ENCODE results near the gene TSR3.

The TSR3 gene

DNA sequence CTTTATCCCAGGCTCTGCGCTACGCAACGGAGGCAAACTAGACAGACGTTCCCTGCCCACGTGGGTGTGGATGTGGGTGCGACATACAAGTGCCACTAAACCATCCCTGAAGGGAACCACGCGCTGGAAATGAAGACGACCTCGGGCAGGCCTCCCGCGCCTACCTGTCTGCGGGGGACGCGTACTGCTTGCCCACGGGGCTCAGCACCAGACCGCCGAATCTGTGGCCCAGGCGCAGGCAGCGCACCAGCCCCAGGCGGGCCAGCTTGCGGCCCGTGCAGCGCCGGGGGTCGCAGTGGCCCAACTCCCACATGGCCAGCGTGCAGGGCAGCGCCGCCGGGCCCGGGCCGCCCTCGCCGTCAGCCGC lies 480 bp downstream of the TSR3 start:
- DNase-seq = peak; percentile 46
- Mint-ChIP-seq H3K4me3 (peak overlapping the region; percentile 80), H3K27ac (peak overlapping the region; percentile 81), H3K9me3 (no peaks in the 10 kb centered on the region), H3K27me3 (no peaks in the 10 kb centered on the region), H3K36me3 (peaks cover 4% of the 10 kb centered on the region), H3K4me1 (peaks cover 30% of the 10 kb centered on the region)
- CTCF ChIA-PET = no interaction called here

DNA sequence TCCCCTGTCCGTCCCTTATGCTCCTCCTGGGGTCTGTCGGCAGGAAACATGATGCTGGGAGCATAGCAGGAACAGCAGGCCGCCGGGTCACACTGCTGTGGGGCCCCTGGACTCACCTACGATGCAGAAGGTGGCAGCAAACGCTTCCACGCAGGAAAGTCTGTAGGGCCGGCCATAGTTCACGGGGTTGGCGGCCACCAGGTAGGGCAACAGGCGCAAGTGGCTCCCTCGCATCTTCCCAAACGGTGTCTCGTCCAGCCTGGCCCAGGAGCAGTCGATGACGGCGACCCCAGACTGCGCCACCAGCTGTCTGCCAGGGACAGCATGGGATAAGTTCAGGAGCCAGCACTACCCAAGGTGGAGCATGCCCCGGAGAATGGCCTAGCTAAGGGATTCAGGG lies 987 bp downstream of the TSR3 start:
- peak overlapping the region; percentile 80 for H3K4me3 Mint-ChIP-seq
- H3K9me3 Mint-ChIP-seq = no peaks in the 10 kb centered on the region
- peak overlapping the region; percentile 81 for H3K27ac Mint-ChIP-seq
- H3K36me3 Mint-ChIP-seq = peaks cover 4% of the 10 kb centered on the region
- H3K4me1 Mint-ChIP-seq = peaks cover 30% of the 10 kb centered on the region
- DNase-seq = no peak
- CTCF ChIA-PET = no interaction called here
- no peaks in the 10 kb centered on the region for H3K27me3 Mint-ChIP-seq

DNA sequence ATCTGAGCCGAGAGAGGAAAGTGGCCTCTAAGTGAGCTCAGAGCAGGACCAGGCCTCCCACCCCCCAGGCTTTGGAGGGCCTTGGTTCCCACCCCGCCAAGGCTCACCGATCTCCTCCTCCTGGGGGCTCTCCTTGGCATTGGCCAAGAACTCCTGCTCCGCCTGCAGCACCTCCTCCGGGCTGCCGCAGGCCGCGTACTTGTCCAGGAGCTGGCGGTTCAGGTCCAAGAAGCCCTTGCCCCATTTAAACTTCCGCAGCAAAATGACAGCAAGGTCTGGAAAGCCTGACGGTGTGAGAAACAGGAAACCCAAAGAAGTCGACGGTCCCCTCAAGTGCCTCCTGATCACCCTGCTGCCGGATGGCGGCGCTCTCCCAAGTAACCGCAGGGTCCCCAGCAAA lies 1.7 kb downstream of the TSR3 start:
- Mint-ChIP-seq H3K27me3 (no peaks in the 10 kb centered on the region), H3K4me3 (peak overlapping the region; percentile 80), H3K27ac (peak overlapping the region; percentile 77), H3K36me3 (peaks cover 4% of the 10 kb centered on the region), H3K4me1 (peaks cover 27% of the 10 kb centered on the region), H3K9me3 (no peaks in the 10 kb centered on the region)
- no peak for DNase-seq
- CTCF ChIA-PET = no interaction called here

DNA sequence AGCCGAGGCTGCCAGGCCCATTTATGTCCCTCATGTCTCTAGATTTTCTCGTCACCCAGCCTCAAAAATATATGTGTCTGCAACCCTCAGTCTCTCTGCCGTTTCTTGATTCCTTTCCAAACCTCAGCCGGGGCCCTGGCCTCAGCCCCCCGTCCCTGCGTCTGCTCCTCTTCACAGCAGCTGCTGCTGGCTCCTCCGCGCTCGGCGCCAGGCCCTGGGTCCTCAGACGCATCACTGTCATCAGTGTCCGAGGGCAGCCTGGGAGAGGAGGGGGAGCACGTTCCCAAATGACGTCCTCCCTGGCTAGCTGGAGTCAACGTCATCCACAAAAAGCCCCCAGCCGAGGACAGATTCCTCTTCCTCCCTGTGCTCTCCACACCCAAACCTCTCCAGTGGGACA lies 2.3 kb downstream of the TSR3 start:
- no peak overlapping the region for H3K4me3 Mint-ChIP-seq
- peaks cover 27% of the 10 kb centered on the region for H3K4me1 Mint-ChIP-seq
- H3K9me3 Mint-ChIP-seq = no peaks in the 10 kb centered on the region
- no peak for DNase-seq
- peaks cover 4% of the 10 kb centered on the region for H3K36me3 Mint-ChIP-seq
- no peaks in the 10 kb centered on the region for H3K27me3 Mint-ChIP-seq
- H3K27ac Mint-ChIP-seq = no peak overlapping the region
- CTCF ChIA-PET = no interaction called here

DNA sequence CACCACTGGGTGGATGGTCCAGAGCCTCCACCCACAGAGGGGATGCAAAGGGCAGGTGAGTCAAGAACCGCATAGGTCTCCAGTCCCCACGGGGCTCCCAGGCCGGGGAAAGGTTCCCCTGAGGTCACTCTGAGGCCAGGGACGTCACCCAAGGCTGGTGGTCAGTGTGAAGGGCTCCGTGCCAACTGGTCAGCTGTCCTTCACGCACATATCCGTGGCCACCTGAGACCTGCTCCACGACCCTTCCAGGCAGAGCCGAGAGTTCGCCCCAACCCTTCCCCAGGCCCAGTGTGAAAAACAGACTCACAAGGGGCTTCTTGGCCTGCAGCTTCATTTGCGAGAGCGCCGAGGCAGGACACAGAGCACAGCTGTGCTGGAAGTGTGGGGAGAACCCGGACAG lies 2.8 kb downstream of the TSR3 start:
- DNase-seq = no peak
- H3K27ac Mint-ChIP-seq = no peak overlapping the region
- H3K4me3 Mint-ChIP-seq = no peak overlapping the region
- CTCF ChIA-PET = no interaction called here
- no peaks in the 10 kb centered on the region for H3K27me3 Mint-ChIP-seq
- no peaks in the 10 kb centered on the region for H3K9me3 Mint-ChIP-seq
- H3K36me3 Mint-ChIP-seq = peaks cover 4% of the 10 kb centered on the region
- peaks cover 27% of the 10 kb centered on the region for H3K4me1 Mint-ChIP-seq

DNA sequence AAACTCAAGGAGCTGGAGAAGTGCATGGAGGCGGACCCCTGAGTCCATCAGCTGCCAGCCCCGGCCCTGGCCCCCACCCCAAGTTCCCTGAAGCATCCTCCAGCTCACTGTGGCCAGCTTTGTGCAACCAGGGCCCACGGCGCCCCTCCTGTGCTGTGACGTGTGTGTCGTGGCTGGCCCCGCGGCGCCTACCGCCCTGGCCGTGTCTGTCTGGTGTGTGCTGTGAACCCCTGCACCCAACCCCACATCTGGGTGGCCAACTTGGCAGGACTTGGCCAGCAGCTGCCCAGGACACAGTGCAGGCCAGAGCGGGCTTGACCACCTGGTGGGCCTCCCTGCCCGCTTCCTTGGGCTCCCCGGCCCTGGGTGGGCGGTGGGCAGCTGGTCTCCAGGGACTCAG lies 3.2 kb downstream of the TSR3 start:
- peaks cover 24% of the 10 kb centered on the region for H3K4me1 Mint-ChIP-seq
- H3K9me3 Mint-ChIP-seq = no peaks in the 10 kb centered on the region
- H3K27ac Mint-ChIP-seq = no peak overlapping the region
- peaks cover 1% of the 10 kb centered on the region for H3K27me3 Mint-ChIP-seq
- H3K36me3 Mint-ChIP-seq = peaks cover 4% of the 10 kb centered on the region
- DNase-seq = no peak
- H3K4me3 Mint-ChIP-seq = no peak overlapping the region
- CTCF ChIA-PET = no interaction called here

DNA sequence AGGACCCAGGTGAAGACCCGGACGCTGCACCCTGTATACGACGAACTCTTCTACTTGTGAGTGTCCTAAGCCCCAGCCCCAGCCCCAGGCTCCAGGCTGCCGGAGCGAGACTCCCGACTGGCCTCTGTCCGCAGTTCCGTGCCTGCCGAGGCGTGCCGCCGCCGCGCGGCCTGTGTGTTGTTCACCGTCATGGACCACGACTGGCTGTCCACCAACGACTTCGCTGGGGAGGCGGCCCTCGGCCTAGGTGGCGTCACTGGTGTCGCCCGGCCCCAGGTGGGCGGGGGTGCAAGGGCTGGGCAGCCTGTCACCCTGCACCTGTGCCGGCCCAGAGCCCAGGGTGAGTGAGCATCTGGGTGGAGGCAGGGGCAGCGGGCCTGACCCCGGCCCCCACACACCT lies 3.7 kb downstream of the TSR3 start:
- no peaks in the 10 kb centered on the region for H3K9me3 Mint-ChIP-seq
- no peak overlapping the region for H3K27ac Mint-ChIP-seq
- CTCF ChIA-PET = no interaction called here

DNA sequence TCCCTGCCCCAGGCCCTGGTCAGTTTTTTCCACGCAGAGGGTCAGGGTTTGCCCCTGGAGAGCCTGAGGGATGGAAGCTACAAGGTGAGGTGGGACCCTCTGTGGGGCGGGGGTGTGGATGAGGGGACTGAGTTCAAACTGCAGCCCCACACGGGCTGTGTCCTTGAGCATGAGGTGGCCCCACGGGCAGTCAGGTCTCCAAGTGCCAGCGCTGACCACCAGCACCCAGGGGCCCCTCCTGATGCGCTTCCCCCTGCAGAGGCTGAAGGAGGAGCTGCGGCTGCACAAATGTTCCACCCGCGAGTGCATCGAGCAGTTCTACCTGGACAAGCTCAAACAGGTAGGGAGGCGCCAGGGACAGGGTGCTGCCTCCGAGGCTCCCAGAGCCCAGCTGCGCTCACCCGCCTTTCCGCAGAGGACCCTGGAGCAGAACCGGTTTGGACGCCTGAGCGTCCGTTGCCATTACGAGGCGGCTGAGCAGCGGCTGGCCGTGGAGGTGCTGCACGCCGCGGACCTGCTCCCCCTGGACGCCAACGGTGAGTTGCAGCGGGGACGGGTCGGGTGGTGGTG lies 4.3 kb downstream of the TSR3 start:
- no peak overlapping the region for H3K4me3 Mint-ChIP-seq
- H3K9me3 Mint-ChIP-seq = no peaks in the 10 kb centered on the region
- DNase-seq = no peak
- CTCF ChIA-PET = interaction anchor here (1.1 kb wide), 1 partner anchor 16 kb away, joined by 3 read pairs; no protein-coding TSS in a partner anchor
- H3K36me3 Mint-ChIP-seq = peaks cover under 1% of the 10 kb centered on the region
- H3K27me3 Mint-ChIP-seq = peaks cover 12% of the 10 kb centered on the region
- H3K27ac Mint-ChIP-seq = no peak overlapping the region
- H3K4me1 Mint-ChIP-seq = peaks cover 26% of the 10 kb centered on the region

More for the DNA sequence above, 3.7 kb downstream of the TSR3 start:
- Mint-ChIP-seq H3K4me1 (peaks cover 24% of the 10 kb centered on the region), H3K36me3 (peaks cover 4% of the 10 kb centered on the region), H3K4me3 (no peak overlapping the region), H3K27me3 (peaks cover 6% of the 10 kb centered on the region)
- DNase-seq = no peak

DNA sequence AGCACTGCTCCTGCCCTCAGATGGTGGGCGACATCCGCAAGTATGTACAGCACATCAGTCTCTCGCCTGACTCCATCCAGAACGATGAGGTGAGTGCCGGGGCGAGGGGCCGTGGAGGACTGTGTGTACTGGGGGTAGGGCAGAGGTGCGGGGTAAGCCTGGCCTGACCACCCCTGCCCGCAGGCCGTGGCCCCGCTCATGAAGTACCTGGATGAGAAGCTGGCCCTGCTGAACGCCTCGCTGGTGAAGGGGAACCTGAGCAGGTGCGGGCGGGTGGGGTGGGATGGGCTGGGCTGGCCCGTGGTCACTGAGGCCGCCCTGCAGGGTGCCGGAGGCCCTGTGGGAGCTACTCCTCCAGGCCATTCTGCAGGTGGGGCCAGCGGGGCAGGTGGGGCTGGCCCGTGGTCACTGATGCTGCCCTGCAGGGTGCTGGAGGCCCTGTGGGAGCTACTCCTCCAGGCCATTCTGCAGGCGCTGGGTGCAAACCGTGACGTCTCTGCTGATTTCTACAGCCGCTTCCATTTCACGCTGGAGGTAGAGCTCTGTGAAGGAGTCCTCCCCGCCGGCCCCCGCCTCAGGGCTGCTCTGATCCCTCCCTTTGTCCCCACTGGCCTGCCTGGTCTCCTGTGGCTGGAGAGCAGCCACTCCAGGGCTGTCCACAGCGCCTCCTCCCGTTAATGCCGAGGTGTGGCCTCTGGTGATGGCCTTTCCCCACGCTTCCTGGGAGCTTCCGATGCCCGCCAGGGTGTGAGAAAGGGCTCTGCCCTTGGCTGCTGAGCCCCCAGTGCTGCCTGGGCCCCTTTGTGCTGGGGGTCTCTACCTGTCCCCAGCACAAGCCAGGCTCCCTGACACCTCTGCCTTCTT lies 5.0 kb downstream of the TSR3 start:
- Mint-ChIP-seq H3K36me3 (no peaks in the 10 kb centered on the region), H3K4me3 (no peak overlapping the region), H3K4me1 (peaks cover 29% of the 10 kb centered on the region), H3K9me3 (no peaks in the 10 kb centered on the region), H3K27me3 (peaks cover 15% of the 10 kb centered on the region), H3K27ac (no peak overlapping the region)
- DNase-seq = no peak
- CTCF ChIA-PET = interaction anchor here (0.9 to 1.1 kb wide), 2 partner anchors 9 to 17 kb away, joined by 3 to 4 read pairs; no protein-coding TSS in a partner anchor

DNA sequence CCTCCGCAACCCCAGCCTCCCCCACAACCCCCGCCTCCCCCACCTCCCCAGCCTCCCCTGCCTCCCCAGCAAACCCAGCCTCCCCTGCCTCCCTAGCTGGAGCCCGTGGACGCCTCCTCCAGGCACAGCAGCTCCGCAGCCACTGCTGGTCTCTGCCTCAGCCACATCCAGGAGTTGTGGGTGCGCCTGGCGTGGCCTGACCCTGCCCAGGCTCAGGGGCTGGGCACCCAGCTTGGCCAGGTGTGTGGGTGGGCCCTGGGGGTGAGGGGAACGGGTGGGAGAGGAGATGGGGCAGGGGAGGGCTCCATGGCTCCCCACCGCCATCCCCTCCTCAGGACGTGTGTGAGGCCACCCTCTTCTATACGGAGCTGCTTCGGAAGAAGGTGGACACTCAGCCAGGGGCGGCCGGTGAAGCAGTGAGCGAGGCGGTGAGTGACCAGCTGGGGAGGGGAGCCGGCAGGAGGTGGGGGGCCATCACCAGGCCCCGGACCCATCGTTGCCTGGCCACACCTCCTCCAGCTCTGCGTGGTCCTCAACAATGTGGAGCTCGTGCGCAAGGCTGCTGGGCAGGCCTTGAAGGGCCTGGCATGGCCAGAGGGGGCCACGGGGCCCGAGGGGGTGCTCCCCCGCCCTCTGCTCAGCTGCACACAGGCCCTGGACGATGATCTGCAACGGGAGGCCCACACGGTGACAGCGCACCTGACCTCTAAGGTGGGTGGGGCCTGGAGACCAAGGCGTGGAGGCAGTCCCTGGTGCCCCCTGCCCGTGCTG lies 5.8 kb downstream of the TSR3 start:
- Mint-ChIP-seq H3K4me3 (no peak overlapping the region), H3K9me3 (no peaks in the 10 kb centered on the region), H3K27me3 (peaks cover 15% of the 10 kb centered on the region), H3K36me3 (no peaks in the 10 kb centered on the region), H3K27ac (no peak overlapping the region), H3K4me1 (peaks cover 26% of the 10 kb centered on the region)
- DNase-seq = no peak
- CTCF ChIA-PET = interaction anchor here (0.9 kb wide), 1 partner anchor 8 kb away, joined by 4 read pairs; no protein-coding TSS in a partner anchor

DNA sequence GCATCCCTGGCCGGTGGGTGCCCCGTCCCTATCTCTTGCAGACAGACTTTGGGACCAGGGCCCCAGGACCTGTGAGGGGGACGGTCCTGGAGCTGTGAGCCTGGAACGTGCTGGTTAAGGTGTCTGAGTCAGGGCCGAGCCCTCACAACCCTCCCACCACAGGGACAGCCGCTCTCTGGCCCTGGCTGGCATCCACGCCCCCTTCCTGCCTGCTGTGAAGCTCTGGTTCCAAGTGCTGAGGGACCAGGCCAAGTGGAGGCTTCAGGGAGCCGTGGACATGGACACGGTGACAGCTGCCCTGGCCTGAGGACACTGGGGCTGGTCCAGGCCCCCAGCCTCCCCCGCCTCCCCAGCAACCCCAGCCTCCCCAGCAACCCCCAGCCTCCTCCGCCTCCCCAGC lies 6.6 kb downstream of the TSR3 start:
- CTCF ChIA-PET = no interaction called here
- Mint-ChIP-seq H3K4me3 (no peak overlapping the region), H3K27me3 (peaks cover 15% of the 10 kb centered on the region), H3K9me3 (no peaks in the 10 kb centered on the region), H3K4me1 (peaks cover 21% of the 10 kb centered on the region), H3K27ac (no peak overlapping the region), H3K36me3 (no peaks in the 10 kb centered on the region)
- DNase-seq = no peak

DNA sequence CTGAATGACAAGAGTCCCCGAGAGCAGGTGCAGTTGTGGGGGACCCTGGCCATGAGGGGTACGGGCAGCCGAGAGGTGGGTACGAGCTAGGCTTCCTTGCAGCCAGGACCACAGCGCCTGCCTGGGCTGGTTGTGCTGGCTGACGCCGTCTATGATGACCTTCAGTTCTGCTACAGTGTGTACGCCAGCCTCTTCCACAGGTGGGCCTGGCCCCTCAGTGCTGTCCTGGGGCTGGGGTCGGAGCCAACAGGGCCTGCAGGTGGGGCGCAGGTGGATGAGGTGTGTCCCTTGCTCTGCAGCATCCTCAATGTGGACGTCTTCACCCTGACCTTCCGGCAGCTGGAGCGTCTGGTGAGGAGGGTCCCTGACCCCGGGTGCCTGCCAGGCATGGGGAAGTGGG lies 7.2 kb downstream of the TSR3 start:
- H3K36me3 Mint-ChIP-seq = no peaks in the 10 kb centered on the region
- no peak overlapping the region for H3K4me3 Mint-ChIP-seq
- CTCF ChIA-PET = no interaction called here
- no peak for DNase-seq
- no peaks in the 10 kb centered on the region for H3K9me3 Mint-ChIP-seq
- H3K27me3 Mint-ChIP-seq = peaks cover 15% of the 10 kb centered on the region
- no peak overlapping the region for H3K27ac Mint-ChIP-seq
- H3K4me1 Mint-ChIP-seq = peaks cover 21% of the 10 kb centered on the region

DNA sequence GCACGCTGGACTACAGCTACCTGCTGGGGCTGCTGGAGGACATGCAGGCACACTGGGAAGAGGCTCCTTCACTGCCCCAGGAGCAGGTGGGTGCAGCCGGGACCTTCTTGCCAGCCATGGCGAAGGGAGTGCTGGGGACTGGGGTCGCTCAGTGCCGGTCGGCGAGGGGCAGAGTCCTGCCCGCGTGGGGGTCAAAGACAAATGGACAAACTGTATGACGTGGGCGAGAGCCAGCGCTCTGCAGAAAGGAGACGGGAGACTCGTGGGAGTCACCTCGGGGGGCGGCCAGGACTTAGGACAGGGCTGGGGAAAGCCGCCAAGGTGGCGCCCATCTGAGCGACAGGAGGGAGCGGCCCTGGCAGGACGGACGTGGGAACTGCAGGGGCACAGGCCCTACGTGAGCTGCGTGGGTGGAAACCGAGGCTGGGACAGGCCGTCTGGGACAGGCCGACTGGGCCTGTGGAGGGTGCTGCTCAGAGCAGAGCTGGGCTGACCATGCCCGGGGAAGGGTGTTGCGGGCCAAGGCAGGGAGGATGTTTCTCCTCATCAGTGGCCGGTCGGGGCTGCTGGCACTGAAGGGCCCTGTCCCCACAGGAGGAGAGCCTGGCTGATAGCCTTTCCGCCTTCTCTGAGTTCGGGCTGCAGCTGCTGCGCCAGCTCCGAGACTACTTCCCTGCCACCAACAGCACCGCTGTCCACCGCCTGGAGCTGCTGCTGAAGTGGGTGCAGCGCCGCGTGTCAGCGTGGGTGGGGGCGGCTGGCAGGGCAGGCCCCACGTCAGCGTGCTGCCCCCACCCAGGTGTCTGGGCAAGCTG lies 8.0 kb downstream of the TSR3 start:
- H3K36me3 Mint-ChIP-seq = no peaks in the 10 kb centered on the region
- H3K9me3 Mint-ChIP-seq = no peaks in the 10 kb centered on the region
- CTCF ChIA-PET = interaction anchor here (1.0 to 1.1 kb wide), 2 partner anchors 13 to 22 kb away, joined by 3 read pairs; no protein-coding TSS in a partner anchor
- DNase-seq = no peak
- peak overlapping the region; percentile 68 for H3K4me3 Mint-ChIP-seq
- H3K4me1 Mint-ChIP-seq = peaks cover 21% of the 10 kb centered on the region
- H3K27ac Mint-ChIP-seq = peak overlapping the region; percentile 4
- H3K27me3 Mint-ChIP-seq = peaks cover 15% of the 10 kb centered on the region
